GM12878 (cell line): ENCODE data around the gene FAM219A.

ENCODE experiments used
- CTCF ChIP-seq, 3 experiments: IDR thresholded peaks in 2 of 3; conservative IDR thresholded peaks in 1 of 3; 2 replicates each; pipeline ENCODE4 v1.5.1; 2011; ENCODE audit warnings: low read depth in 3 of 3, low read length in 3 of 3, mild to moderate bottlenecking in 3 of 3, control low read depth in 2 of 3, moderate library complexity in 2 of 3, inconsistent platforms in 1 of 3, mixed read lengths in 1 of 3; ENCODE audit not compliant: control insufficient read depth in 2 of 3, insufficient read depth in 1 of 3; ENCODE audit errors: extremely low read depth in 1 of 3
- EP300 ChIP-seq, 2 experiments: fragments of 150-350 bp in 1 of 2; IDR thresholded peaks; 2 replicates each; pipeline ENCODE4 v1.6.1; 2011 to 2012; ENCODE audit warnings: low read depth in 2 of 2, low read length in 2 of 2, borderline replicate concordance in 1 of 2, improper control_type of control experiment in 1 of 2, inconsistent platforms in 1 of 2; ENCODE audit not compliant: control insufficient read depth in 1 of 2
- NRF1 ChIP-seq: conservative IDR thresholded peaks from 2 replicates; pipeline ENCODE4 v1.6.1; 2011; ENCODE audit warnings: mild to moderate bottlenecking, low read depth, low read length, improper control_type of control experiment
- POLR2AphosphoS2 ChIP-seq: IDR thresholded peaks from 2 replicates; pipeline ENCODE4 v1.6.1; 2011; ENCODE audit warnings: low read depth, mild to moderate bottlenecking, low read length, improper control_type of control experiment, moderate library complexity
- SPI1 ChIP-seq: IDR thresholded peaks from 2 replicates; pipeline ENCODE4 v1.6.1; 2011; ENCODE audit warnings: low read depth, mild to moderate bottlenecking, low read length, moderate library complexity, borderline replicate concordance; ENCODE audit not compliant: insufficient read depth
- TCF7 ChIP-seq: IDR thresholded peaks from 2 replicates; pipeline ENCODE4 v1.6.1; 2014; ENCODE audit warnings: antibody characterized with exemption, borderline replicate concordance
- ZNF274 ChIP-seq: IDR thresholded peaks from one replicate; pipeline ENCODE4 v1.8.0; 2011; ENCODE audit not compliant: insufficient read length, insufficient read depth

GRCh38 chr9:34502891-34503290, 44.5 kb upstream of the FAM219A start:
- TF ChIP-seq POLR2AphosphoS2 (no peak), CTCF (IDR thresholded peaks at IDR 0.05 in 2 of 3, conservative IDR thresholded peaks at IDR 0.05 in 1 of 3; ENCODE audit: control insufficient read depth in 2 of 3, extremely low read depth in 1 of 3, insufficient read depth in 1 of 3, low read depth in 3 of 3, low read length in 3 of 3) (no peak), SPI1 (no peak), EP300 (IDR thresholded peaks at IDR 0.05; ENCODE audit: borderline replicate concordance in 1 of 2, control insufficient read depth in 1 of 2, low read depth in 2 of 2, low read length in 2 of 2) (no peak), ZNF274 (no peak), TCF7 (no peak), NRF1 (no peak)
